Measurements from ENCODE around the gene PRSS8.
A peak's percentile ranks its signal among the peaks of the same experiment; 100 is the strongest.
"Not testable (repeated sequence)": the region's sequence is repeated elsewhere in the genome, so short reads cannot be mapped to it uniquely, and the experiment has no call there.

The PRSS8 gene

DNA sequence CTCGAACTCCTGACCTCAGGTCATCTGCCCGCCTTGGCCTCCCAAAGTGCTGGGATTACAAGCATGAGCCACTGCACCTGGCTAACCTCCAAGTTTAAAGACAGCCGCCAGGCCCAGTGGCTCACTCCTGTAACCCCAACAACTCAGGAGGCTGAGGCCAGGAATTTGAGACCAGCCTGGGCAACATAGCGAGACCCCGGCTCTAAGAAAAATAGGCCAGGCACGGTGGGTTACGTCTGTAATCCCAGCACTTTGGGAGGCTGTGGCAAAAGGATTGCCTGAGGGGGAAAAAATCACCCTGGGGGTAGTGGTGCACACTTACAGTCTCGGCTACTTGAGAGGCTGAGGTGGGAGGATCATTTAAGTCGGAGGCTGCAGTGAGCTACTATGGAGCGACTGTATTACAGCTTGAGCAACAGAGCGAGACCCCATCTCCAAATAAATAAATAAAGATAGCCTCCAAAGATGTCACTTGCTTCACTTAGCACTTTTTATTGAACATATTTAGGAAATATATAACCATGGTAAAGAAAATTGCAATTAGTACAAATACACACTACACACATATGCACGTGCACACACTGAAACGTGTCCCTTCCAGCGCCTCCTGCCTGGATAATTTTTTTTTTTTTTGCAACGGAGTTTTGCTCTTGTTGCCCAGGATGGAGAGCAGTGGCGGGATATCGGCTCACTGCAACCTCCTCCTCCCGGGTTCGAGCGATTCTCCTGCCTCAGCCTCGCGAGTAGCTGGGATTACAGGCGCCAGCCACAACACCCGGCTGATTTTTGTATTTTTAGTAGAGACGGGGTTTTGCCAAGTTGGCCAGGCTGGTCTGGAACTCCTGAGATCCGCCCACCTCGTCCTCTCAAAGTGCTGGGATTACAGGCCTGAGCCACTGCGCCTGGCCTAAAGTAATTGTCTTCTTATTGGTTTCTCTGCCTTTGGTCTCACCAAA is 28.7 kb downstream of the PRSS8 start:
- no peak overlapping the region for H3K4me3 ChIP-seq (ENCODE audit: low read depth, low read length)

DNA sequence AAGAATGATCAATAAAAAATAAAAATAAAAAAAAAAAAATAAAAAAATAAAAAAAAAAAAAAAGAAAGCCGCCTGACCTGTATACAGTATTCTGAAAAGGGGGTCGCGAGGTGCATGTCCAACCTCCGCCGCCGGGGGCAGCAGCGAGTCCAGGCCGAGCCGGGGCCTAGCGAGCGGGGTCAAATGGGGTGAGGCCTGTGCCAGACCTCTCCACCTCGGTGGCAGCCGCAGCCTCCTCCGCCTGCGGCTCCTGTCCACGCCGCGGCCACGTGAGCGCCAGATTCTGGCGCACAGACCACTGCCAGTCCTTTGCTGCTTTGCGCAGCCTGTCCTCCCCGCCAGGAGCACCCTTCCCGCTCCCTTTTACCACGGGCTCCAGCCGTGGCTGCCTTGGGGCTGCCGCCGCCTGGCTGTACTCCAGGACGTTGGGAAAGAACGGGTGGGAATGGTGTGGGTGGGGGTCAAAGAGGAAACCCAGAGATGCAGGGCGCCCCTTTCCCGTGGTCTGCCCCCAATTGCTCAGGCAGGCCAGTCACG is 29.8 kb downstream of the PRSS8 start:
- H3K4me3 ChIP-seq (ENCODE audit: low read depth, low read length) = no peak overlapping the region
- TF ChIP-seq, protein P1, sequence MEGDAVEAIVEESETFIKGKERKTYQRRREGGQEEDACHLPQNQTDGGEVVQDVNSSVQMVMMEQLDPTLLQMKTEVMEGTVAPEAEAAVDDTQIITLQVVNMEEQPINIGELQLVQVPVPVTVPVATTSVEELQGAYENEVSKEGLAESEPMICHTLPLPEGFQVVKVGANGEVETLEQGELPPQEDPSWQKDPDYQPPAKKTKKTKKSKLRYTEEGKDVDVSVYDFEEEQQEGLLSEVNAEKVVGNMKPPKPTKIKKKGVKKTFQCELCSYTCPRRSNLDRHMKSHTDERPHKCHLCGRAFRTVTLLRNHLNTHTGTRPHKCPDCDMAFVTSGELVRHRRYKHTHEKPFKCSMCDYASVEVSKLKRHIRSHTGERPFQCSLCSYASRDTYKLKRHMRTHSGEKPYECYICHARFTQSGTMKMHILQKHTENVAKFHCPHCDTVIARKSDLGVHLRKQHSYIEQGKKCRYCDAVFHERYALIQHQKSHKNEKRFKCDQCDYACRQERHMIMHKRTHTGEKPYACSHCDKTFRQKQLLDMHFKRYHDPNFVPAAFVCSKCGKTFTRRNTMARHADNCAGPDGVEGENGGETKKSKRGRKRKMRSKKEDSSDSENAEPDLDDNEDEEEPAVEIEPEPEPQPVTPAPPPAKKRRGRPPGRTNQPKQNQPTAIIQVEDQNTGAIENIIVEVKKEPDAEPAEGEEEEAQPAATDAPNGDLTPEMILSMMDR (IDR thresholded peaks at IDR 0.05; ENCODE audit: borderline replicate concordance, insufficient read depth, low read depth, low read length) = peak; percentile 87

More for the DNA sequence above, 28.7 kb downstream of the PRSS8 start:
- TF ChIP-seq, protein P1 (IDR thresholded peaks at IDR 0.05; ENCODE audit: borderline replicate concordance, insufficient read depth, low read depth, low read length) = no peak

DNA sequence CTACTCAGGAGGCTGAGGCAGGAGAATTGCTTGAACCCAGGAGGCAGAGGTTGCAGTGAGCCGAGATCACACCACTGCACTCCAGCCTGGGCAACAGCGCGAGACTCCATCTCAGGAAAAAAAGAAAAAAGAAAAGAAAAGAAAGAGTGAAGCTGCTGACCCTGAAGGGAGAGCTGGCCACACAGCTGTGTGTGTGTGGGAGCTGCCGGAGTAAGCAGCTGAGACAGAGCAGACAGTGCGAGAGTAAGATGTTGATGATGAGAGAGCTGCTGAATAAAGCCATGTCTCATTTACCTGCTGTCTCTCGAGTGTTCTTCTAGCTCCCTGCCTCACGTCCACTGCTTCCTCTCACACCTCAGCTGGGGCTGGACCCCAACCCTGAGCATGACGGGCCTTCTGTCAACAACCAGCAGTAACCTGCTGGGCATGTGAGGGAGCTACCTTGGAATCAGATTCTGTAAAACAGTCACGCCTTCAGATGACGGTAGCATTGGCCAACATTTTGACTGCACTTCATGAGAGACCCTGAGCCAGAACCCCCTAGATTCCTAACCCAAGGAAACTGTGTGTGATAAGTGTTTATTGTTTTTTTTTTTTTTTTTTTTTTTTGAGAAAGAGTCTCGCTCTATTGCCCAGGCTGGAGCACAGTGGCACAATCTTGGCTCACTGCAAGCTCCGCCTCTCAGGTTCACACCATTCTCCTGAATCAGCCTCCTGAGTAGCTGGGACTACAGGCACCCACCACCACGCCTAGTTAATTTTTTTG is 34.5 kb downstream of the PRSS8 start:
- not testable (repeated sequence) for H3K4me3 ChIP-seq (ENCODE audit: low read depth, low read length)

DNA sequence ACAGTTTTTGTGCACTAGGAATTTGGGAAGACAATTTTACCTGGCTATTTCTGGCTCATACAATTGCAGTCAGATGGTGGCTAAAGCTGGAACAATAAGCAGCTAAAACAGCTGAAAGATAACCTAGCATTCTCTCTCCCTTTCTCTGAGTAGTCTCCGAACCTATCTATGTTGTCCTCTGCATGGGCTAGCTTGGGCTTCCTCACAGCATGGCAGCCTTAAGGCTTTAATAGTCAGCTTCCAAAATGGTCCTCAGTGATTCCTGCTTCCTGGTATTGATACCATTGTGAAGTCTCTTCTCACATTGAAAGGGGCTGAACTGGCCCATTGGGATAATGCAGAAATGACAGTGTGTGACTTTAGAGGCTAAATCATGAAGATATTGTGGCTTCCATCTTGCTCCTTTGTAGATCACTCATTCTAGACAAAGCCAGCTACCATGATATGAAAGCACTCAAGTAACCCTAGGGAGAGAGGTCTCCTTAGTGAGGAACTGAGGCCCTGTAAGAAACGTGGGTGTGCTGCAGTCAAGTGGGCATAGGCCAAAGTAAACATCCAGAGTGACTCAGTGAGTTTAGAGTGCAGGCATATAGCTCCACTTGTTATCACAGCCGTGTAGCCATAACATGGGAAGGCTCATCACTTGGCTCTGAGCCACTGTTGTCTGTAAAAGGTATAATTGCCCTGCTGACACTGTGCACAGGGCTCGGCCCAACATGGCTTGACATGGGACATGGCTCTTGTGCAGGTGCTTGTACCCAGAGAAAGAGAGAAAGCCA is 35.5 kb downstream of the PRSS8 start:
- TF ChIP-seq, protein P1 (IDR thresholded peaks at IDR 0.05; ENCODE audit: borderline replicate concordance, insufficient read depth, low read depth, low read length) = no peak
- no peak overlapping the region for H3K4me3 ChIP-seq (ENCODE audit: low read depth, low read length)

DNA sequence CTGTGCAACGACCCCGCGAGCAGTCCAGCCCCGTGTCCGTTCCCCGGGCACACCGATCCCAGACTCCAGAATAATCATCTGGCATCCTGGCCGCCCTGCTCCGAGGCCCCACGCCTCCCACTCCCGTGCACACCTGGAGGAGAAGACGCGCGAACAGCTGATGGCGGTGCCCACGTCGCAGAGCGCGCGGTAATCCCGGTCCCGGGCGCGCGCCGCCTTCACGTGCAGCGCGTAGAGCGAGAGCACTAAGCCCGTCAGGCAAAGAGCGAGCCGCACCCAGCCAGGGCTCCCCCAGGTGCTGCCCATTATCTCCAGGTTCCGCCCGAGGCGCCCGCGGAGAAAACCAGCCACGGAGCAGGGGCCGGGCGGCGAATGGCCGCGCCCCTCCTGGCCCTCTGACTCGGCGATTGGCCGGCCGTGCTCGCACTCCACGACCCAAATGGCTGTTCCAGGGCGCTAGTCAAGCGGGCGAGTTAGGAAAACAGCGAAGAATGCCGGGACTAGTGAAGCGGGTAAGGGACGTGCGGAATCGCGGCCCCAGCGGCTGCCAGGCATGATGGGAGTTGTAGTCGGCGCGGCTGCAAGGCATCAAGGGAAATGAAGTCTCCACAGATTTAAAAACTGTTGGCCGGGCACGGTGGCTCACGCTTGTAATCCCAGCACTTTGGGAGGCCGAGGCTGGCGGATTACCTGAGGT is 41.0 kb downstream of the PRSS8 start, which contains the start of gene VKORC1:
Gene VKORC1, minus strand, starts transcription at position 374 of the 697 bp plus-strand sequence. Its CDS starts 68 bp downstream, at position 306.
- TF ChIP-seq, protein P1 (IDR thresholded peaks at IDR 0.05; ENCODE audit: borderline replicate concordance, insufficient read depth, low read depth, low read length) = no peak
- H3K4me3 ChIP-seq (ENCODE audit: low read depth, low read length) = peak within 1 kb of the TSS; percentile 65

DNA sequence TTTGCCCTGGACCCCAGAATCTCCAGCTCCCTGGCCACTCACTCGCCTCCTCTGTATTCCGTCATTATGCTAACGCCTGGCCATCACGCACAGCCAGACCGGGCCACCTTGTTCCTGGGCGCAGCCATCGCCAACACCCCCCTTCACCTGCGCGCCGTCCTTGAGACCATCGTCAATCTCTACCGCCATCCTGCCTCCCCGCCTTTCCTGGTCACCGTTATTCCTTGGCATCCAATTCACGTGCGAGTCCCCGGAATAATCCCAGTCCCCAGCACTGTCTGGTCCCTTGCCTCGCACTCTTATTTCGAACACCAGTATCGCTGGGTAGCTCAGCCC is 41.5 kb downstream of the PRSS8 start:
- H3K4me3 ChIP-seq (ENCODE audit: low read depth, low read length) = peak overlapping the region; percentile 65
- TF ChIP-seq, protein P1 (IDR thresholded peaks at IDR 0.05; ENCODE audit: borderline replicate concordance, insufficient read depth, low read depth, low read length) = no peak
